Hematopoietic multipotent progenitor cell treated with erythropoietin and hydrocortisone succinate and interleukin-3 and kit ligand, for 8 days (in vitro differentiated cells): Measurements from ENCODE around the gene SRP19.
A peak's percentile ranks its signal among the peaks of the same experiment; 100 is the strongest.
"Not testable (repeated sequence)": the region's sequence is repeated elsewhere in the genome, so short reads cannot be mapped to it uniquely, and the experiment has no call there.

ENCODE experiments used
- DNase-seq: peaks from one replicate; pipeline ENCODE4 v3.0.0-alpha.2; 2015

The SRP19 gene

GRCh38 chr5:112876362-112876761, 15.3 kb downstream of the SRP19 start:
- no peak for DNase-seq

GRCh38 chr5:112878101-112878500, 17.0 kb downstream of the SRP19 start:
- DNase-seq, result no peak

GRCh38 chr5:112878760-112879159, 17.7 kb downstream of the SRP19 start:
- peak; percentile 47 for DNase-seq

GRCh38 chr5:112880219-112880964, 19.3 kb downstream of the SRP19 start:
- no peak for DNase-seq

DNA sequence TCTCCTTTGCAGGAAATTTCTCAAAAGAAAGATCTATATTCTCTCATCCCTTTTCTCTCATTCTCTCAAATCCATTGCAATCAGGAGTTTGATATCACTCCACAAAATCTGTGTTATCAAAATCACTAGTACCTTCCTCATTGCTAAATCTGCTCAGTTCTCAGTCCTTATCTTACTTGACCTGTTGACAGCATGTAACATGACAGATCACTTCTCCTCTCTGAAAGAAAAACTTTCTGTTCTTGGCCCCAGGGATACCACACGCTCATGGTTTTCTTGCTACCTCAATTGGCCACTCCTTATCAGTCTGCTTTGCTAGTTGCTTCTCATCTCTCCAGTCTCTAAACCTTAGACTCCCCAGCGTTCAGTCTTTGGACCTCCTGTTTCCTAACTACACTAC, 22.1 kb downstream of the SRP19 start:
- DNase-seq, result no peak

DNA sequence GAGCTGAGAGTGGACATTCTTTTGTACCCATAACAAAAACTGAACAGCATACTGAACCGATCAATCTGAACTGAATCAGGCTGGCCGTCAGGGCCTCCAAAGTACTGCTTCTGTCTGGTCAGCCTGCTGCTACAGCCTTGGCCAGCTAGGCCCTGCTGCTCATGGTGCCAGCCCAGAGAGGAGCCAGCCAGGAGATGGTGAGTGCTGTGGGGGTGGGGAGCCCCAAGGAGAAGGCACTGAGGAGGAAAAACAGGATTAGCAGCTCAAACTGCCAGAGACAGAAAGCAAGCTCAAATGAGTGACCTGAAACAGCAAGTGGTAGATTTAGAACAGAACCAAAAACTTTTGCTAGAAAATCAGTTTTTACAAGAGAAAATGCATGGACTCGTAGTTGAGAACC, 23.9 kb downstream of the SRP19 start:
- DNase-seq, result no peak

GRCh38 chr5:112886975-112887374, 25.9 kb downstream of the SRP19 start:
- DNase-seq, result no peak

DNA sequence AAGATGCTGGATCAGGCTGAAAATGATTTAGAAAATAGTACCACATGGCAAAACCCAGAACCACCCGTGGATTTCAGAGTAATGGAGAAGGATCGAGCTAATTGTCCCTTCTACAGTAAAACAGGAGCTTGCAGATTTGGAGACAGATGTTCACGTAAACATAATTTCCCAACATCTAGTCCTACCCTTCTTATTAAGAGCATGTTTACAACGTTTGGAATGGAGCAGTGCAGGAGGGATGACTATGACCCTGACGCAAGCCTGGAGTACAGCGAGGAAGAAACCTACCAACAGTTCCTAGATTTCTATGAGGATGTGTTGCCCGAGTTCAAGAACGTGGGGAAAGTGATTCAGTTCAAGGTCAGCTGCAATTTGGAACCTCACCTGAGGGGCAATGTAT, 31.0 kb downstream of the SRP19 start:
- DNase-seq, result not testable (repeated sequence)

- no peak for DNase-seq
Measured at GRCh38 chr5:112892776-112893175, 31.7 kb downstream of the SRP19 start.

GRCh38 chr5:112895682-112896081, 34.6 kb downstream of the SRP19 start:
- DNase-seq, result no peak

GRCh38 chr5:112902561-112902960, 41.5 kb downstream of the SRP19 start:
- no peak for DNase-seq

GRCh38 chr5:112904996-112905395, 43.9 kb downstream of the SRP19 start:
- DNase-seq, result not testable (repeated sequence)

DNA sequence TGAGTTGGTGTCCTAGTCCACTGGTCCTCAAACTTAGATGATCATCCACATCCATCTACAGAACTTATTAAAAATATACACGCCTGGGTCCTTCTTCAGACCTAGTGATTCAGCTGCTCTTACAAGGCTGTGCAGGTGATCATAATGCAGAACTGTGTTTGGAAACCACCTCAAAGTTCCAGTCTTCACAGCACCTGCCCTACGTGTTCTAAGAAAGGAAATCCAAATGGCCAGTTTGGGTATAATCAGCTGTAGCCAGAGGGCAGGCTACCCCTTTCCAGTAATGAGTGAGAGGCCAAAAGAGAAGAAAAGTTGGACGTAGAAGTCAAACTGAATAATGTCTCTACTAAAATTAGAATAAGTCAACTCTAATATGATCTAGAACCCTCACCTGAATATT, 45.5 kb downstream of the SRP19 start:
- DNase-seq, result no peak

GRCh38 chr5:112907166-112907631, 46.1 kb downstream of the SRP19 start:
- DNase-seq, result no peak

DNA sequence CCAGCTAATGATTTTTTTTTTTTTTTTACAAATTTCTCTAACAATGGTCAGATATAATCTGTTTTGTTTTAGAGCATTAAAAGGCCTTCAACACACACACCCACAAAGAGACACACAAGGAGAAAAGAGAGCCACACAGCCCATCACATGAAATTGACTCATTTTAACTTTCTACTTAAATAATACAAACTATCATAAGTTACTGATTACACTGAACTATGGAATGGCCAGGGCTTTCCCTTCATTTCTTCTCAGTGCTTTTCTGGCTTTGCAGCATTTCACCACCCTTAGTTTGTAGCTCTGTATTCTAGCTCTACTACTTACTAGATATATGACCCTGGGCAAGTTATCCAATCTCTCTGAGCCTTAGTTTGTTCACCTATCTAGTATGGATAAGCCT, 47.8 kb downstream of the SRP19 start:
- DNase-seq, result no peak

DNA sequence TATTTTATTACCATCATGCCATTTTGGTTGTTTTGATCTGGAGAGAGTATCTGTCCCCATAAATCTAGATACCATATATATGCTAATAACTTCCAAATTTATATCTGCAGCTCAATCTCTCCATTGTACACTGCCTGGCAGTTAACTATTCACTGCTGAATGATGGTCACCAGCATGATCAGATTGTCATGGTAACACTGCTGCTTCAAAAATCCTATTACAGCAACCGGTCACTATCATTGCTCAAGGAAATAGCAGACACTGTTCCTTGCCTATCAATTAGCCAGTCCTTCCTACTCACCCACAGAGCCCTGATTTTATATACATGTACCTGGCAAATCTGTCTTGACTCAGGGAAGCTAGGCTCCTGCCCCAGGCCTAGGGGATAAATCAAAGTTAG, 49.4 kb downstream of the SRP19 start:
- DNase-seq, result no peak

GRCh38 chr5:112914584-112914983, 53.5 kb downstream of the SRP19 start:
- DNase-seq, result peak; percentile 49

DNA sequence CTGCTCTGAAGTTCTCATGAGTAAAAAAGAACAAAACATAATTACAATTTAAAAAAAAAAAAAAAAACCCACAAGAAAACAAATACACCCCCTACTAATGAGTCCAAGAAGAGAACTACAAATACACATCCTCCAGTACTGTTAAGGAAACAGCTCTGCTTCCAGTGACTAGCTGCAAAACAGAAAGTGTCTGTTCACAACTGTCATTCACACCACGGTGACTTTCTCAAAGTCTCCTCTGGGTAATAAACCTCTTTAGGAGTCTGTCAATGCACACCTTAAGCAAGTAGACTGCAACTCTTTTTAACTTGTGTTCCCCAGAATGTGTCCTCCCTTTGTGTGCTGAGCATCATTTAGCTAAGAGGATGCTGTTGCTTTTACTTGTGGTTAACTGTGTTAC, 54.7 kb downstream of the SRP19 start:
- no peak for DNase-seq

- DNase-seq, result peak; percentile 47
Measured at GRCh38 chr5:112917453-112917995, 56.4 kb downstream of the SRP19 start.

- no peak for DNase-seq
Measured at GRCh38 chr5:112918136-112918535, 57.0 kb downstream of the SRP19 start.

- DNase-seq, result no peak
Measured at GRCh38 chr5:112918679-112919078, 57.6 kb downstream of the SRP19 start.
